Non-pigmented ciliary epithelial cell (primary cell): ENCODE results near the gene CYP2W1.

ENCODE experiments used
- DNase-seq: peaks from one replicate; pipeline ENCODE4 v3.0.0-alpha.2; 2010; ENCODE audit warnings: low read depth

Gene CYP2W1

DNA sequence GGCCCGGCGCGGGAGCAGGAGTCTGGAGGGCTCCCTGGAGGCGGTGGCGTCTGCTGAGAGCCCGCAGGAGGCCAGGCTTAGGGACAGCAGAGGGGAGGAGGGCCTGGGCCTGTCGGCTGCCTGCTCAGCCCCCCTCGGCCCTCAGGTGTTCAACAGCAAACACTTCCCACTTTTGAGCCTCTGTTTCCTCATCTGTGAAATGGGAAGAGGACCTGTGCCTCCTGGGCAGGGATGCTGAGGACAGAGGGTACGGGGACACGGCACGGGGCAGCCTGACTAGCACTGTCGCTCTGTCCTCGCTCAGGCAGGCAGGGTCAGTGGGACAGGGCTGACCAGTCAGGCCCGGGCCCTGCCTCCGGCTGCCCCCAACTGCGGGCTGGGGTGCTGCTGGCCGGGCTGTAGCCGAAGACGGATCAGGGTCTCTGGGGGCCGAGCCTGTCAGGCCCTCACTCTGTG lies 663 bp downstream of the CYP2W1 start:
- no peak for DNase-seq

DNA sequence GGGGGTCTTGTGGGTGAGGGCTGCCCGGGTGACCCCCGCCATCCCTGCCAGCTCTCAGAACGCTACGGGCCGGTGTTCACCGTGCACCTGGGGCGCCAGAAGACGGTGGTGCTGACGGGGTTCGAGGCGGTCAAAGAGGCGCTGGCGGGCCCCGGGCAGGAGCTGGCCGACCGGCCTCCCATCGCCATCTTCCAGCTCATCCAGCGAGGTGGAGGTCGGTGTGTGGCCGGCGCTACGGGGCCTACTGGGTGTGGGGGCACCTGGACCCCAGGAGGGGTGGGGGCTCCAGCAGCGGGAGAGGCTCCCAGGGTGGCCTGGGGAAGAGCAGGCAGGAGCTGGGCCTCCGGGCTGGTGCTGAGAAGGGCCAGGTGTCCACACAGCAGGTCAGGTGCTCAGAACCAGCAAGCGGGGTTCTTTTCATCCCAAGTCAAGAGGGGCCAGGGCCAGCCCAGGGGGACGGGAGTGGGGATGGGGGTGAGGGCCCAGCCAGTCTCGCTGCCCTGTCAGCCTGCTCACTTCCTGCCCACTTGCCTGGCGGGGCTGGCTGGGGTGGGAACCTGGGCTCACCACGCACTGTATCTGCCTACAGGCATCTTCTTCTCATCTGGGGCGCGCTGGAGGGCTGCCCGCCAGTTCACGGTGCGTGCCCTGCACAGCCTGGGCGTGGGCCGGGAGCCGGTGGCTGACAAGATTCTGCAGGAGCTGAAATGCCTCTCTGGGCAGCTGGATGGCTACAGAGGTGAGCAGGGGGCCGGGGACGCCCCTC lies 1.6 kb downstream of the CYP2W1 start:
- DNase-seq = no peak

DNA sequence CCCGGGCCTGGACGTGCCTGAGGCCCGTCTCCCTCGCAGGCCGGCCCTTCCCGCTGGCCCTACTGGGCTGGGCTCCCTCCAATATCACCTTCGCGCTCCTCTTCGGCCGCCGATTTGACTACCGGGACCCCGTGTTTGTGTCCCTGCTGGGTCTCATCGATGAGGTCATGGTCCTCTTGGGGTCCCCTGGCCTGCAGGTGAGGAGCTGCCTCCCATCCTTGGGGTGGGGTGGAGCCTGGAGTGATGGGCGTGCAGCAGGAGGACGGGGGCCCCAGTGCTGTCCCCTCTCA lies 2.1 kb downstream of the CYP2W1 start:
- DNase-seq = no peak

DNA sequence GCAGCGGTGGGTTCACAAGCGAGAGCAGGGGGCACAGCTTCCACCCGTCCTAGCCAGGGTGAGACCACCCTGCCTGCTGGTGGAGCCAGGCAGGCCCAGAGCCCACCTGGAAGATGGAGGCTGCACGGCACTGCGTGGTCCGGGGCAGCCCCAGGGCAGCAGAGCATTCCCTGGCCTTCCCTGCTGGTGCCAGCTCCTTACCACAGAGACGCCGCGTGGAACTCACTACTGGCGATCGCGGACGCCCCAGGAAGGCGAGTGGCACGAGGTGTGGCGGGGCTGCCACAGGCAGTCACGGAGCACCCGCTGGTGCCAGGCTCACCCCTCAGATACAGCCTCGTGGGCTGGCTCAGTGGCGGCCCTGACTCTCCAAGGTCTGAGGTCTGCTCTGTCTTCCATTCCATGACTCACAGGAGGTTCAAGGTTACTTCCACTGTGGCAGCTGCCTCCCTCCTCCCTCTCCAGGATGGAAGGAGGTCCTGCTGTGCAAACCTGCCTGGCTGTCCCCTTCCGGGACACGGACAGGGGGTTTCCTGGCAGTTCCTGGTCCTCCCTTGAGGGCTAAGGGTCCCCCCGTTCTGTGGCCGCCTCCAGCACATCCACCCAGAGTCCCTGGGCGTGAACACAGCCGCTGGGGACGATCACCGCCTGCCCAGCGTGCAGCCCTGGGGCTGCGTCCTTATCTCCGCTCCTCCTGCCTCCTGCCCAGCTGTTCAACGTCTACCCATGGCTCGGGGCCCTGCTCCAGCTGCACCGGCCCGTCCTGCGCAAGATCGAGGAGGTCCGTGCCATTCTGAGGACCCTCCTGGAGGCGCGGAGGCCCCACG lies 3.1 kb downstream of the CYP2W1 start:
- no peak for DNase-seq

DNA sequence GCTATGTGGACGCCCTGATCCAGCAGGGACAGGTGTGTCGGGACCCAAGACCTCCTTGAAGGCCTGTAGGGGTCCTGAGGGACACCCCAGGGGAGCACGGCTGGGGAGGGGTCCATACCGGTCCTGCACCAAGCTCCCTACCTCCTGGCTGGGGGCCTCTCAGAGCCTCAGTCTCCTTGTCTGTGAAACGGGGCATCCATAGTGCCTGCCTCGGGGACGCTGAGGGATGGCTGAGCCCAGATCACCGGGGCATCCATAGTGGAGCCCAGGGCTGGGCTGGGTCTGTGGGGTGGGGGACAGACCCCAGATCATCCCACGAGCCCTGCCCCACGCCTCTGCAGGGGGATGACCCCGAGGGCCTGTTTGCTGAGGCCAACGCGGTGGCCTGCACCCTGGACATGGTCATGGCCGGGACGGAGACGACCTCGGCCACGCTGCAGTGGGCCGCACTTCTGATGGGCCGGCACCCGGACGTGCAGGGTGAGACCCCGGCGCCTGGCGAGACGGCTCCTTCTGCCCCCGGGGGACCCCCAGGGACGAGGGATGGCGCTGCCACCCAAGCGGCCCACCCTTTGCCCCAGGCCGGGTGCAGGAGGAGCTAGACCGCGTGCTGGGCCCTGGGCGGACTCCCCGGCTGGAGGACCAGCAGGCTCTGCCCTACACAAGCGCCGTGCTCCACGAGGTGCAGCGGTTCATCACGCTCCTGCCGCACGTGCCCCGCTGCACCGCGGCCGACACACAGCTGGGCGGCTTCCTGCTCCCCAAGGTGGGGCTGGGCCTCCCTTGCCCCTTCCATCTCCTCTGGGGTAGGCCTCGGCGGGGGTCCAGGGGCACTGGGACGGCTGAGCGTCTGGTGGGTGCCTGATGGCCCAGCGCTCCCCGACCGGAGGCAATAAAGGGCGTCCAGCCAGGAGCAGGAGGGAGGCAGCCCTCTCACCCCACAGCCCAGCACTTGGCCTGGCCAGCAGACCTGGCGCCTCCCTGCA lies 4.1 kb downstream of the CYP2W1 start:
- DNase-seq = no peak

DNA sequence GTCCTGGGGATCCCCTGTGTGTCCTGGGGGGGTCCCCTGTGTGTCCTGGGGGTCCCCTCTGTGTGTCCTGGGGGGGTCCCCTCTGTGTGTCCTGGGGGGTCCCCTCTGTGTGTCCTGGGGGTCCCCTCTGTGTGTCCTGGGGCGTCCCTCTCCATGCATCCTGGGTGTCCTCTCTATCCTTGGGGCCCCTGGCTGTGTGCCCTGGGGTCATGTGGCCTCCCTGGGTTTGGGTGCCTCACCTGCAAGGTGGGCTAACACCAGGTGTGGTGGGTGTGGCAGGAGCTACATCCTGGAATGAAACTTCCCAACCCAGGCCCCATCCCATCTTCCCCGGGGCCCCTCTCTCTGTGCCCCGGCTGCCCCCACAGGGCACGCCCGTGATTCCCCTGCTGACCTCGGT lies 4.9 kb downstream of the CYP2W1 start:
- DNase-seq = no peak

DNA sequence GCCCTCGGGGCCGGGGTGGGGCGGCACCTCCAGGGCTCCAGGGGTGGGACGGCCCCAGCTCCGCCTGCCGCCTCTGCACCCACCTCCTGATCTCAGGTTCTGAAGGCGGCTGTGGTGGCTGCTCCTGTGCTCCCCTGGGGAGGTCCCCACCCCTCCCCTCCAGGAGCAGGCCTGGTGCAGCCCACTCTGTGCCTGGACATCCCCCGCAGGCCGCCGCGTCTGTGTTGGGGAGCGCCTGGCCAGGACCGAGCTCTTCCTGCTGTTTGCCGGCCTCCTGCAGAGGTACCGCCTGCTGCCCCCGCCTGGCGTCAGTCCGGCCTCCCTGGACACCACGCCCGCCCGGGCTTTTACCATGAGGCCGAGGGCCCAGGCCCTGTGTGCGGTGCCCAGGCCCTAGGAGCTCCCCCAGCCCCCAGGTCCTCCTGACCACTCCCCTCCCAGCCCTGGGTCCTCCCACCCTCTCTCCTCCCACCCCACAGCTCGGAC lies 5.5 kb downstream of the CYP2W1 start:
- DNase-seq = no peak

DNA sequence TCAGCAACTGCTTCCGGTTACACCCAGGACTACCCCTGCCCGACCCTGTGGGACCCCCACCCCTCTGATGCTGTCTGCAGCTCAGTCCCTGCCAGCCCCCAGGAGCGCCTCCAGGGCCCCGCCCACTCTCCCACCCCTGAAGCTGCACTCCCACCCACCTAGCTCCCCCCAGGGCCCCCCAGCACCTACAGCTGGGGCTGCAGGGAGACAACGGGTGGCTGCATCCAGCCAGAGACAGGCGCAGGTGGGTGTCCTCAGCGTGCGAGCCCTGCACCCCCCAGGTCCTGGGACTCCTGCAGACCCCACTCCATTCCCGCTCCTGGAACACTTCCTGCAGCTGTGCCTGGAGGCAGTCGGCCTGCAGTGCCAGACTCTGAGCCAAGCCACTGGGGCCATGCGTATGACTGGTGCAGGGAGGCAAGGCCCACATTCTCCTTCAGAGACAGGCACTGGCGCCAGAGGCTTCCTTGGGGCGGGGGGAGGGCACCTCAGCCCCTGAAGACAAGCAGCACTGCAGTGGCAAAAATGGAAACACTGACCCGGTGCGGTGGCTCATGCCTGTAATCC lies 6.1 kb downstream of the CYP2W1 start:
- no peak for DNase-seq

DNA sequence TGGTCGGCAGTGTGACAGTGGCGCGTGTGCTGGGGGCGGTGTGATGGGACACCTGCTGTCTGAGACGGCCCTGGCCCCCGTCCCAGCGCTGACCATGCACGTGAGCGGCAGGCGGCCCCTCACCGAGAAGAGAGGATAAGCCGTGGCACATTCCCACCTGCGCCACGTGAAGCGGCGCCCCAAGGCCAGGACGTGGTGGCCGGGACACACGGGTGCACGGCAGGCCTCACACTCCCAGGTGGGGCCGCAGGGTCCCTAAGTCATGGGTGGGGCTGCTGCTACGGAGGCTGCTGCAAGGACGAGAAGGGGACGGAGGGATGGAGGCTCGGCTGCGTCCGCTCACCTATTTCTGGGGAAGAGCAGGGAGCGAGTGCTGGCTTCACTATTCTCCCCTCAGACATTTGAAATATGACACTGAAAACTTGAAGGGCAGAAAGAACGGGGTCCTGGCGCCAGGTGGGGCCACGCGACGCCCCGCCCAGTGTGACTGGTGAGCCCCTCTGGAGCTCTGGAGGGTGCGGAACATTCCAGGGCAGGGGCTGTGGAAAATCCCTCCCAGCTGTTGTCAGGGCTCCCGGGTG lies 7.5 kb downstream of the CYP2W1 start:
- DNase-seq = no peak

DNA sequence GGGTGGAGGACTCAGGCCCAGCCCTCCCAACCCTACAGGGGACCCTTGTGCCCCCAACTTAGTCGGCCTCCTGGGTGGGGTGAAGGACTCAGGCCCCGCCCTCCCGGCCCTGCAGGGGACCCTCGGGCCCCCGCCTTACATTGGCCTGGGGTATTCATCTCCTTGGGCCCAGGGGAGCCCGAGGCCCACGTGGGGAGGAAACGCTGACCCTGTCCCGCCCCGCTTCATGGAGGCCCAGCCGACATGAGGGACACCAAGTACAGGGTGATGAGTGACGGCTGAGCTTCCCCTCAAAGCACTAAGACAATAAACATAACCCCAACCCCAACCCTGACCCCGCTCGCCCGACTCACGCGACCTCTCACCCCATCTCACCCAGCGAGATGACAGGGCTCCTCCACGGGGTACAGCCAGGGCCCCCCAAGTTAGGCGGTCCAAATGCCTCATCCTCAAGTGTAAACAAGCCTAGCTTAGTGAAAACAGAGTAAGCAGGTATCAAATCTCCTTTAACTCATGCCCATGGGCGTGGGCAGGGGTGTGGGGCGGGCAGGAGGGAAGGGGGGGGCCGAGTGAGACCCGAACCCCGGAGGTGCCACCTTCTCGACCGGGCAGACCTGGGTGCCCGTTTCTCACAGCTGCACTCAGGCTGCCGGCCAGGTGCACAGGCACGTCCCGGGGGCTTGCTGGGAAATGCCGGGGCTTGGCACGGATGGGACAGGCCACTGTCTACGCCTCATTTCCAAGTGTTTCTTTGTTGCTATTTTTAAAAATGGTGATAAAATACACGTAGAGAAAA lies 8.2 kb downstream of the CYP2W1 start:
- DNase-seq = no peak

DNA sequence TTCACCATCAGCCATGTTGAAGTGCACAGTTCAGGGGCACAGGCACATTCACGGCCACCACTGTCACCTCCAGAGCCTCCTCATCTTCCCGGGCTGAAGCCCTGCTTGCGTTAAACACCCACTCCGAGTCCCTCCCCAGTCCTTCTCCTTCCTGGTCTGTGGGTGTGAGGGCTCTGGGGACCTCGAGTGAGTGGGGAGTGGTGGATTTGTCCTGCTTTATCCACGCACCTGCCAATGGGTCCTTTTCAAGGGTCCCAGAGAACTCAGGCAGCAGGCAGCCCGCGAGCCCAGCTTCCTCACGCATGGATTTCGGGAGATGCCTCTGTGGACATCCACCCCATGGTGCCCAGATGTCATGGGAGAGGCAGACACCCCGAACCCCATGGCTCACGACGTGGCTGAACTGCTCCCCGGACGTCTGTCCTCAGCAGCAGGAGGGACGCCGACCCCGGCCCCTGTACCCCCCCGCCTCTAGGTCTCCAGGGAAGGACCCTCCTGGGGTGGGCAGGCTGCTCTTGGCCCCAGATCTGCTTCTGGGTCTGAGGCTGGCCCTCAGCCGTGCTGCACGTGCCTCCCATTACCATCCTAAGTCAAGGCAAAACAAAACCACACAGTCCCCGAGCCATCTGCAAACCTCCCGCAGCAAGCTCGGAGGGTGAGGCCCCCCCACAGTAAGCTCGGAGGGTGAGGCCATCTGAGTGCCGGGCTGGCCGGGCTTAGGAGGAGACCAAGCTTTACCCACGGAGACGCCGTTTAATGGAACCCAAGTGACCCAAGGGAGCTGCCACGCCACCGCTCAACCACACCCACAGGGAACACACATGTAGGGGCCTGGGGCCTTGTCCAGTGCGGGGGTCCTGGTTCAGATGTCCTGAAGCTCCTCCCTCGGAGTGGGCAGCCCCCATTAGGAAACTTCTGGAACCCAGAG lies 9.0 kb downstream of the CYP2W1 start:
- DNase-seq = no peak

DNA sequence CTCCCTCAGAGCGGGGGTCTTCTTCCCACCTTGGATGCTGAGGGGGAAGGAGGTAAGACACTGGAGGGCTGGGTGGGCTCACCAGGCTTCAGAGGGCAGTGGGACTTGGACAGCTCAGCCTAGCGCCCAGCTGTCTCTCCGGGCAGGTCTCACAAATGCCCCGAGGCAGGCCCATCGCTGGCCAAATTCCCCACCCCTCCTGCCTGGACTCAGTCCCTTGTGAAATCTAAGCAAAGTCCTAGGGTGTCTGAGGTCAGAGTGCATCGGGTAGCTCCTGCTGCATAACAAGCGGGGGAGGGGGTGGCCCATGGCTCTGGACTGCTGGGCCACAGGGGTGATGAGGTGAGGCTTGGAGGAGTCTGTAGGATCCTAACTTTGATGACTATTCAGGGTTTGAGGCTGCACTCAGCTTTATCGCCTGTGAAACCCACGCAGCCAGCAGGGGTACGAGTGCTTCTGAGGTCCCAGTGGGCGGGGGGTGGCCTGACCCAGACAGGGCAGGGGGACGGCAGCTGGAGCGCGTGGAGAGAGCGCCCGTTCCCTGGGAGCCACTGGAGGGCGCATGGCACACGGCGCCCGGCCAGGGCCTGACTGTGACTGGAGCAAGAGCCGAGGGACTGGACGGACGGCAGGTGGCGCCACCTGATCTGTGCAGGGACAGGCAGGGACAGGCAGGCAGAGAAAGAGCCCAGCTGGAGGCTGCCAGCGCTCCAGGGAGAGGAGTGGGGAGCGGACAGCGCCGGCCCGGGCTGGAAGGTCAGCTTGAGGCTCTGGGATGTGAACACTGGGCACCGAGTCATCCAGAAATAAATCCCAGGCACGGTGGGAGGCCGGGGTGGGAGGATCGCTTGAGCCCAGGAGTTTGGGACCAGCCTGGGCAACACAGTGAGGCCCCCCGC lies 10.0 kb downstream of the CYP2W1 start:
- peak; percentile 74 for DNase-seq

DNA sequence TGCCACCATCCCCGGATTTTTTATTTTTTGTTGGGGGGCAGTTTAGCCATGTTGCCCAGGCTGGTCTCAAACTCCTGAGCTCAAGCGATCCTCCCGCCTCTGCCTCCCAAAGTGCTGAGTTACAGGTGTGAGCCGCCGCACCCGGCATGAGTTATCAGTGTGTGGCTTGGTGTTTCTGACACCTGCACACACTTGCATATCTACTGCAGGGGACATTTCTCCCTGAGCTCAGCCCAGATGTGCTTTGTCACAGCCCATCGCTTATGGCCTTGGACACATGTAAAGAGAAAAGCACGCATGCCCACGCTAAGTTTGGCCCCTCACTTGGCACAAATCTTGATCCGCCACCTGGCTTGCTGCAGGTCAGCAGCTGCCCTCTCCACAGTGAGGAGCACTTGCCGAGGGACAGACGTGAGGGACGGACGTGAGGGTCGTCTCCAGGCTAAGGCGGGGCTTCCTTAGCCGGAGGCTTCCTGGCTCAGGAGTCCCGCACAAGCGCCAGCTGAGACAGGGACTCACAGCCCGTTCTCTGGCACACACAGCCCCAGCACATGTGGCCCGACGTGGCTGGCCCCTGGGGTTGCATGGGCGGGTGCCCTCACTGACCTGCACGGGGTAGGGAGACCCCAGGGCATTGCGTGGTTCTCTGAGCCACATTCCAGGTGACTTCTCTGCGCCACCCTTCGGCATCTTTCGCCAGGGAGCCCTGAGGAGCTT lies 11.8 kb downstream of the CYP2W1 start:
- DNase-seq = no peak

DNA sequence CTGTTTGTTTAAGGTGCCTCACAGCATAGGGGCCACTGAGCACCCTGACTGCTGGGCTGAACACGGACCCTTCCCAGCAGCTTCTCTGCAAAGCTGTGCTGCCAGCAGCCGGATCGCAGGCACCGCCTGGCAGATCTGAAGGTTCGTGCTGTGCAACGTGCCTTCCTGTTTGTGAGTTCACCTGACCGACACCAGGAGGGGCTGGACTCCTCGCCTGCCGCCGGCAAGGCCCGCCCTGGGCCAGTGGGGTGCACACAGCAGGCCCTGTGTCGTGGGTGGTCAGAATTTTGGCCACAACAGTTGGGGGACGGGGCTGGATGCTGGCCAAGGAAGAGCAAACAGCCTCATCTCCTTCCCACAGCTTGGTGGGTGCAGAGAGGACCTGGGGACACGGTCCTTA lies 12.6 kb downstream of the CYP2W1 start:
- no peak for DNase-seq

DNA sequence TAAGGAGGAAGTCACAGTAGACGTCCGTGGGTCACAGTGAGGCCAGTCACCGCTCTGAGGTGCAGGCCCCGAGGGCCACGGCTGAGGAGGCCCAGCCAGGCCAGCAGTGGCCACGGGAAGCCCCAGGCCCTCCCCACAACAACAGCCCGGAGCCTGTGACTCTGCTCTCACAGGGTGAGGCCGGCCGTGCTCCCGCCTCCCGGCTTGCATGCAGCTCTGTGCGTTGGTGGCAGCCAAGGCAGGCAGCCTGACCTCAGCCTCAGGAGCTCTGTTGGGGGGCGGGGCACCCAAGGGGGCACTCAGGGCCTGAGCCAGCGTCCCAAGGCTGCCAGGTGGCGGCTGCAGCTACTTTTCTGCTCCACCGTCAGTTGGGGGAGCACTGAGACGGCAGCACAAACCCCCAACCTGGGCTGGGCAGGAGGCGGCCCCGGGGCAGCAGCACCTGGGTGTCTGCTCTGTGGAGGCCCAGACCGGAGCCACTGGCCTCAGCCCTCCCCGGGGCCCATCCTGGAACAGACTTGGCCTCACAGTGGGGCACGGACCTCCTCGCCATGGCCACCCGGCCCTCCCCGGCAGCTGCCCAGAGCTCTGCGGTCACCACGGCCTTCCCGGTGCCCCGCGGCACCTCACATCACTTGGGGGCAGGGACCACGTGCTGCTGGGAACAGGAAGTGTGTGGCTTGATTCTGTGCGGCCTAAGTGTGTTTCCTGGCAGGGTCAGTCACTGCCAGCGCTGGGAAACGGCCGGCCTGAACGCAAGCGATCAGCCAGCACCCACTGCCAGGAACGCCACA lies 13.3 kb downstream of the CYP2W1 start:
- no peak for DNase-seq

DNA sequence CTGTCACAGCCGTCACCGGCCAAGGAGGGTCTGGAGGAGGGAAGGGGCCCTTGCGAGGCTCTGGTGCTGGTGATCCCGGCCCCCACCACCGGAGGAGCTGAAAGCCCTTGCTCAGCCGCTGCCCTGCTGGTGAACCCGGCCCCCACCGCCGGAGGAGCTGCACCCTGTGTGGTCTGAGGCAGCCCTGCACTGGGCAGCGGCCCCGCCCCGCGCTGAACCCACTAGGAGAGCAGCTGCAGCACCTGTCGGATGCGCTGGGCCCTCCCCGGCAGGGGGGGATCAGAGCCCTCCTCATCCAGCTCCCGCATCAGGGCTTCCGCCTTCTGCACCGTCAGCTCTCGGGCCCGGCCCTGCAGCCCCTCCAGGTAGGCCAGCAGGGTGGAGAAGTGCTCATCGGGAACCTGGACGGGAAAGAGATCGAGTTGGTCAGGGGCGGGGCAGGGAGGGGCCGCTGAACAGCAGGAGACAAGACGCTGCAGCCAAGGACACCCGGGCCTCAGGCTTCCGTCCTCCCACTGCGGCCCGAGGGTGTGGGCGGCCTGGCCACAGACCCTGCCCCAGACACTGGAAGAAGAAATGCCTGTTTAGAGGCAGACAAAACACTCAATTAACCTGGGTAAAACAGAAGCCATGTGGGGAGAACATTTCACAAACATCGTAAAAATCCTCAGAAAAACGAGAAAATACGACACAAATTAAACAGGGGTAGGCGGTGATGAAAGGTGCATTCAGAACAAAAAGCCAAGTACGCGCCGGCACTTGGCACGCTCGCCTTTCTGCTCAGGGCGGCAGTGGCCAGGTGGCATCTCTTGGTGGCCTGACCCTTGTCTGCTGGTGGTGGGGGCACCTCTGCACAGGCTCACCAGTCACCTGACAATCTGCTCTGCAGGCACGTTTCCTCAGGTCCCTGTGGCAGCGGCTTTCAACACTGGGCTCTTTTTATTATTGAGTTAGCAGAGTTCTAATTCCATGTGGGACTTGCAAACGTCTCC lies 14.7 kb downstream of the CYP2W1 start:
- no peak for DNase-seq
